Upper lobe of right lung (tissue), 1 donor: Measurements from ENCODE around the gene AGPAT2. TPM values are rescaled to one million over a fixed set of nuclear protein-coding genes. Genes with fewer than 3 reads are reported as not detected.

Experiments used
- ATAC-seq: fragments of 200-7000 bp; cut with Tn5 transposase; one replicate; pipeline ENCODE4 v1.9.1; 2020; ENCODE audit warnings: mild to moderate bottlenecking, moderate library complexity
- DNase-seq: peaks from one replicate; pipeline ENCODE4 v3.0.0-alpha.2; 2020
- H3K27ac ChIP-seq: fragments of 200-600 bp; one replicate; pipeline ENCODE4 v1.8.0; 2022
- H3K27me3 ChIP-seq: fragments of 200-600 bp; one replicate; pipeline ENCODE4 v1.8.0; 2022; ENCODE audit warnings: mild to moderate bottlenecking
- H3K36me3 ChIP-seq: fragments of 200-600 bp; one replicate; pipeline ENCODE4 v1.8.0; 2022
- H3K4me1 ChIP-seq: fragments of 200-600 bp; one replicate; pipeline ENCODE4 v1.8.0; 2022
- H3K4me3 ChIP-seq: fragments of 200-600 bp; one replicate; pipeline ENCODE4 v1.8.0; 2022; ENCODE audit warnings: mild to moderate bottlenecking
- H3K9me3 ChIP-seq: fragments of 200-600 bp; one replicate; pipeline ENCODE4 v1.8.0; 2022
- intact Hi-C: fragments of 100-400 bp; cut with DNase I; formaldehyde crosslinking; loops from one replicate; pipeline ENCODE4 v1.11.0; 2022
- total RNA-seq: library from RNA; stranded (reverse); fragmentation: NEBNext Ultra II Directional; extraction: Animal tissue kit (Norgen Biotek cat#: 25700); gene quantifications from one replicate; pipeline ENCODE4 v1.2.1, GENCODE V29; 2021
- TF ChIP-seq, protein P1 (sequence below): fragments of 200-600 bp; IDR thresholded peaks from one replicate; pipeline ENCODE4 v1.8.0; 2022; ENCODE audit warnings: antibody characterized with exemption
- donor health status: DM: no; HTN: yes; CAD: no; lungs with severe emphysema.

The AGPAT2 gene
- total RNA-seq, 1 donor from 2014 or later, result 117 TPM

DNA sequence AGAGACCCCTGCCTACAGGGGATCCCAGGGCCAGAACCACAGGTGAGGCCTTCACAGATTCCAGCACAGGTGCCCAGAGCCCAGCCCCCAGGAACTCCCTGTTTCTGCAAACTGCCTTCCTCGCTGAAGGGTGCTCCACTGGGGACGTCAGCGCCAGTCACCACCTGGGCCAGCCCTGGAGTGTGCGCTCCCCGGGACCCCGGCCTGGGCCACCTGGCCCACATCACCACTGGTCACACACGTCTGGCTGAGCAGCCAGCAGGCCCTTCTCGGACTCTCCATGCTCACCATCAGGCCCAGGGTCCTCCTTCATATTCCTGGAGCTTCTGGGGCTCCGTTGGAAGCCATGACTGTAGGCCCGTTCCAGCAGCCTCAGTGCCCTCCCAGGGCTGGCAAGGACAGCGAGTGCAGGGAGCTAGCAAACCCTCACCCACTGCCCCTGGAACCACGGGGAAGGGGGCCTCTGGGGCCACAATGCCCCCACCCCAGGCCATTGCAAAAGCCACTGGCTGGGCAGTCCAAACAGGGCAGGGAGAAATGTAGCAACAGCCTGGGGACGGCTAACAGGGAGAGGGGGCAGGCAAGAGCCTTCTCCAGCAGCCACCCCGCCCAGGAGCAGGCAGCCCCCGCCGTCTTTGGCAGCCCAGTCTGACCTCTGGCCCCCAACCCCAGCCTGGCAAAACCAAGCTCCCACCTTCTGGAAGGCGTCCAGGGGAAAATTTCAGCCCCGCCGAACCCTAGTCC is 1.3 kb downstream of the AGPAT2 start:
- H3K9me3 ChIP-seq, result no peaks in the 10 kb centered on the region
- peak overlapping the region; percentile 93 for H3K4me3 ChIP-seq
- peak; percentile 5 for ATAC-seq
- TF ChIP-seq, protein P1, sequence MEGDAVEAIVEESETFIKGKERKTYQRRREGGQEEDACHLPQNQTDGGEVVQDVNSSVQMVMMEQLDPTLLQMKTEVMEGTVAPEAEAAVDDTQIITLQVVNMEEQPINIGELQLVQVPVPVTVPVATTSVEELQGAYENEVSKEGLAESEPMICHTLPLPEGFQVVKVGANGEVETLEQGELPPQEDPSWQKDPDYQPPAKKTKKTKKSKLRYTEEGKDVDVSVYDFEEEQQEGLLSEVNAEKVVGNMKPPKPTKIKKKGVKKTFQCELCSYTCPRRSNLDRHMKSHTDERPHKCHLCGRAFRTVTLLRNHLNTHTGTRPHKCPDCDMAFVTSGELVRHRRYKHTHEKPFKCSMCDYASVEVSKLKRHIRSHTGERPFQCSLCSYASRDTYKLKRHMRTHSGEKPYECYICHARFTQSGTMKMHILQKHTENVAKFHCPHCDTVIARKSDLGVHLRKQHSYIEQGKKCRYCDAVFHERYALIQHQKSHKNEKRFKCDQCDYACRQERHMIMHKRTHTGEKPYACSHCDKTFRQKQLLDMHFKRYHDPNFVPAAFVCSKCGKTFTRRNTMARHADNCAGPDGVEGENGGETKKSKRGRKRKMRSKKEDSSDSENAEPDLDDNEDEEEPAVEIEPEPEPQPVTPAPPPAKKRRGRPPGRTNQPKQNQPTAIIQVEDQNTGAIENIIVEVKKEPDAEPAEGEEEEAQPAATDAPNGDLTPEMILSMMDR, result no peak
- H3K4me1 ChIP-seq, result peaks cover 36% of the 10 kb centered on the region
- DNase-seq, result no peak
- intact Hi-C loops, result no loop called here
- H3K36me3 ChIP-seq, result no peaks in the 10 kb centered on the region
- no peaks in the 10 kb centered on the region for H3K27me3 ChIP-seq
- H3K27ac ChIP-seq, result peak overlapping the region; percentile 92

DNA sequence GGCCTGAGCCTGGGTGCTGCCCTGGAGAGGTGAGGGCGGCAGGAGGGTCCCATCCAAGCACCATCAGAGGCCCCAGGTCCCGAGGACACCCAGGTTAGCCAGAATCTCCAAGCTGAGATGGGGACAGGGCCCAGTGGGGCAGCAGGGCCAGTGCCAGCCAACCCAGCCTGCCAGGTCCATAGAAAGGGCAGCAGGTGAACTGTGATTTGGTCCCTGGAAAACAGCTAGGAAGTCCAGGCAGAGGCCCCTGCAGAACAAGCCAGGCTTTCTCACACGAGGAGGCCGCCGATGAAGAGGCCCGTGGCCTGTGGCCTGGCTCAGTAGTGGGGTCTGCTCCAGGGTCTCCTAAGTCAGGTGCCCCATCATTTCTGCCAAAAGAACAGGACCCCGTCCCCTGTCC is 2.0 kb downstream of the AGPAT2 start:
- peak overlapping the region; percentile 93 for H3K4me3 ChIP-seq
- no peaks in the 10 kb centered on the region for H3K36me3 ChIP-seq
- peaks cover 36% of the 10 kb centered on the region for H3K4me1 ChIP-seq
- ATAC-seq (no peak), DNase-seq (no peak)
- H3K27me3 ChIP-seq, result no peaks in the 10 kb centered on the region
- intact Hi-C loops, result no loop called here
- TF ChIP-seq, protein P1, result no peak
- H3K27ac ChIP-seq, result peak overlapping the region; percentile 92
- H3K9me3 ChIP-seq, result no peaks in the 10 kb centered on the region

DNA sequence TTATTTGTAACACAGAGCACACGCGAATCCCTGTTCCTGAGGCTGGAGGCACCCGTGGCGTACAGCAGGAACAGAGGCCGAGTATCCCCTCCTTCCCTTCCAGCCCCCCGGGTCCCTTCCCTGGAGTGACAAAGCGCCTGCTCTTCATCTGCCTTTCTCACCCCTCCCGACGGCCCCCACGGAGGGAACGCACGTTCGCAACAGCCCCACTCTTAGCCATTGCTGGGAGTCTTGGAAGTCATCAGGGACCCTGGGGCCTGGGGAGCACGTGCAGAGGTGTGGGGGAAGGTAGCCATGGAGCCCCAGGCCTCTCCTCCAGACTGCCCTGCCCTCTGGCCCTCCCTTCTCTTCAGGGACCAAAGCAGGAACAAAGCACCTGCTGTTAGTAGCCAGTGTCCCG is 2.5 kb downstream of the AGPAT2 start:
- Histone ChIP-seq H3K9me3 (no peaks in the 10 kb centered on the region), H3K36me3 (no peaks in the 10 kb centered on the region), H3K4me1 (peaks cover 40% of the 10 kb centered on the region), H3K27me3 (no peaks in the 10 kb centered on the region), H3K4me3 (peak overlapping the region; percentile 93), H3K27ac (no peak overlapping the region)
- intact Hi-C loops, result no loop called here
- TF ChIP-seq, protein P1, result no peak
- ATAC-seq, result no peak
- DNase-seq, result no peak

DNA sequence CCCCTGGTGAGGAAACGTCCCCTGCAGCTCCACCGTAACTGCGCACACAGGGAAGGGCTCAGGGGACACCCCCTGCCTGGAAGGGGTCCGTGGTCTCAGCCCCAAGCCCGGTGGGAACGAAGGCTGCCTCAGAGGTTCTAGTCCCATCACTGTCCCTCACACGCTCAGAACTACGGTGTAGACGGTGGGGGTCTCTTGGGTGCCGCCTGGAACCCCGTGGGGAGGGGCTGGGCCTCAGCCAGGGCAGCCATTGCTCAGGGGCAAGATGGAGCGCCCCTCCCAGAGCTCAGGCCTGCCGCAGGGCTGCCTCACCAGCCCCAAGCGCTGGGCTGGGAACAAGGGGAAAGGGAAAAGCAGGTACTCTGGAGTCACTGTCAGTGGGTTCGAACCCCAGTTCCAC is 2.9 kb downstream of the AGPAT2 start:
- H3K9me3 ChIP-seq, result no peaks in the 10 kb centered on the region
- no peaks in the 10 kb centered on the region for H3K27me3 ChIP-seq
- ATAC-seq (no peak), DNase-seq (no peak)
- H3K4me3 ChIP-seq, result no peak overlapping the region
- H3K4me1 ChIP-seq, result peaks cover 44% of the 10 kb centered on the region
- H3K36me3 ChIP-seq, result no peaks in the 10 kb centered on the region
- intact Hi-C loops, result no loop called here
- no peak overlapping the region for H3K27ac ChIP-seq
- TF ChIP-seq, protein P1, result no peak

DNA sequence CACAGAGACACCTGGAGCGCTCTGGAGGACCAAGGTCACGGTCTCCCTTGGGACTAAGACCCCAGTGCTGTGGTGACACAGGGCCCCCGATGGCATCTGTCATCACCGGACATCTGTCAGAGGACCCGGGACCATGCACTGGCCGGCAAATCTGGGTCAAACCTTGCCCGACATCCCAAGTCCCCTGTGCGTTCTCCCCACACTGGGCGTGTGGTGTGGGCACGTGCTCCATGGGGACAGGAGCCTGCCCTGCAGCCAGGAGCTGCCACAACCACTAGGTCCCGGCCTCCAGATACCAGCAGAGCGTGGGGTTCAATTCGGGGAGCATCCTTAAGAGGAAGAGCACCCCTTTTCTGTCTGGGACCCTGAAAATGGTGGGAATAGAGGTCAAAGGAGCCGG is 3.5 kb downstream of the AGPAT2 start:
- no peaks in the 10 kb centered on the region for H3K27me3 ChIP-seq
- DNase-seq, result no peak
- intact Hi-C loops, result no loop called here
- H3K36me3 ChIP-seq, result no peaks in the 10 kb centered on the region
- no peak overlapping the region for H3K4me3 ChIP-seq
- no peaks in the 10 kb centered on the region for H3K9me3 ChIP-seq
- ATAC-seq, result no peak
- TF ChIP-seq, protein P1, result no peak
- H3K27ac ChIP-seq, result no peak overlapping the region
- H3K4me1 ChIP-seq, result peaks cover 45% of the 10 kb centered on the region
